GM12874 (cell line): ENCODE measurements around the gene LY6G5B.

Source experiments
- CTCF ChIP-seq: IDR thresholded peaks from 2 replicates; pipeline ENCODE4 v1.5.1; 2011; ENCODE audit warnings: low read depth, mild to moderate bottlenecking, control low read depth, low read length, moderate library complexity; ENCODE audit not compliant: insufficient read depth

Gene LY6G5B

GRCh38 chr6:31634131-31634530, 35.6 kb upstream of the LY6G5B start:
- TF ChIP-seq CTCF: no peak

GRCh38 chr6:31634969-31635575, 34.7 kb upstream of the LY6G5B start:
- no peak for TF ChIP-seq CTCF

- no peak for TF ChIP-seq CTCF
Observed at GRCh38 chr6:31636698-31637596, 32.8 kb upstream of the LY6G5B start.

GRCh38 chr6:31639043-31639442, 30.7 kb upstream of the LY6G5B start:
- TF ChIP-seq CTCF: no peak

GRCh38 chr6:31639449-31639861, 30.3 kb upstream of the LY6G5B start:
- TF ChIP-seq CTCF: no peak

- no peak for TF ChIP-seq CTCF
Observed at GRCh38 chr6:31640612-31641011, 29.2 kb upstream of the LY6G5B start.

- TF ChIP-seq CTCF: no peak
Observed at GRCh38 chr6:31641370-31641769, 28.4 kb upstream of the LY6G5B start.
